WTC11 (cell line): ENCODE measurements around the gene TNFRSF1B.

Experiments
- CTCF ChIP-seq: fragments of 200-600 bp; IDR thresholded peaks from 2 replicates; pipeline ENCODE4 v1.8.0; 2022; ENCODE audit warnings: antibody characterized with exemption
- GABPB1 ChIP-seq: sonication (generic); formaldehyde crosslinking; IDR thresholded peaks from 2 replicates; pipeline ENCODE4 v1.8.1; 2023; ENCODE audit warnings: mild to moderate bottlenecking, missing genetic modification reagents
- NR3C1 ChIP-seq: sonication (generic); formaldehyde crosslinking; conservative IDR thresholded peaks from 2 replicates; pipeline ENCODE4 v1.8.1; 2023; ENCODE audit warnings: low read depth, mild to moderate bottlenecking, missing genetic modification reagents

GRCh38 chr1:12161324-12161661 lies 5.5 kb upstream of the TNFRSF1B start:
- no peak for TF ChIP-seq CTCF
- TF ChIP-seq NR3C1 (CRISPR knock-in tag), result no peak
- no peak for TF ChIP-seq GABPB1 (CRISPR knock-in tag)
